Lung (tissue), 12 donors: ENCODE measurements around the gene EXOSC5. TPM values are rescaled to one million over a fixed set of nuclear protein-coding genes. Genes with fewer than 3 reads are reported as not detected.
A peak's percentile ranks its signal among the peaks of the same experiment; 100 is the strongest.

Source experiments
- ATAC-seq: fragments of 200-7000 bp; cut with Tn5 transposase; one replicate; pipeline ENCODE4 v1.9.1; 2020; ENCODE audit warnings: moderate number of reproducible peaks; ENCODE audit not compliant: insufficient read depth, low FRiP score
- DNase-seq, 3 donors: peaks; one replicate each; pipeline ENCODE4 v3.0.0-alpha.2; 2013 to 2017
- H3K27ac ChIP-seq, 2 donors: one replicate each; pipeline ENCODE4 v1.5.1; 2013; ENCODE audit warnings: mild to moderate bottlenecking in 2 of 2, moderate library complexity in 2 of 2, control low read depth in 1 of 2, inconsistent platforms in 1 of 2, low read depth in 1 of 2, low read length in 1 of 2
- H3K27me3 ChIP-seq, 3 donors: one replicate each; pipeline ENCODE4 v1.5.1; 2013; ENCODE audit warnings: low read length in 2 of 3; ENCODE audit not compliant: control insufficient read depth in 3 of 3, insufficient read depth in 3 of 3
- H3K36me3 ChIP-seq, 4 donors: one replicate each; pipeline ENCODE4 v1.5.1; 2013; ENCODE audit warnings: low read length in 4 of 4, mild to moderate bottlenecking in 1 of 4, moderate library complexity in 1 of 4; ENCODE audit not compliant: control insufficient read depth in 4 of 4, insufficient read depth in 4 of 4
- H3K4me1 ChIP-seq, 5 donors: one replicate each; pipeline ENCODE4 v1.5.1; 2013; ENCODE audit warnings: low read length in 5 of 5, mild to moderate bottlenecking in 2 of 5, moderate library complexity in 1 of 5; ENCODE audit not compliant: control insufficient read depth in 5 of 5, insufficient read depth in 5 of 5
- H3K4me3 ChIP-seq: one replicate; pipeline ENCODE4 v1.5.1; 2013; ENCODE audit warnings: mild to moderate bottlenecking, control low read depth, moderate library complexity
- H3K9ac ChIP-seq, 2 donors: one replicate each; pipeline ENCODE4 v1.5.1; 2013; ENCODE audit warnings: low read length in 2 of 2, control low read depth in 1 of 2; ENCODE audit not compliant: insufficient read depth in 1 of 2
- H3K9me3 ChIP-seq, 4 donors: one replicate each; pipeline ENCODE4 v1.5.1; 2013; ENCODE audit warnings: low read length in 3 of 4, mild to moderate bottlenecking in 1 of 4, moderate library complexity in 1 of 4; ENCODE audit not compliant: control insufficient read depth in 4 of 4, insufficient read depth in 3 of 4
- WGBS, 2 donors: extraction: QIAGEN DNeasy Blood & Tissue Kit; methylation state at CpG; one replicate each; pipeline ENCODE4 v1.1.7; 2013; 5-methylcytosine and 5-hydroxymethylcytosine counted together
- polyA plus RNA-seq, 2 donors: library from polyadenylated mRNA; stranded (reverse); fragments of 200-250 nt; gene quantifications; one replicate each; pipeline ENCODE4 v1.2.1, GENCODE V29; 2013
- total RNA-seq, 2 donors: library from RNA; depleted of rRNA in 1 of 2; stranded (reverse); fragments of >200 nt in 1 of 2; gene quantifications; one replicate each; pipeline ENCODE4 v1.2.1, GENCODE V29; 2014 to 2021
- TF ChIP-seq, protein P1 (sequence below): IDR thresholded peaks from 2 replicates; pipeline ENCODE4 v1.5.1; 2012; ENCODE audit warnings: mild to moderate bottlenecking; ENCODE audit errors: control extremely low read depth, extremely low read depth
- donor health status: control.
- donor health status: control.
- donor health status: Bipolar disorder and iron deficiency.
- donor health status: healthy.
- donor health status: DM: yes; HTN: yes; CAD: no.

Gene EXOSC5
- total and polyA plus RNA-seq, 4 donors, result 6.3 to 34.4 (median 27.1) TPM

GRCh38 chr19:41416194-41416674 lies 19.1 kb upstream of the EXOSC5 start:
- 64 to 70% methylated on average over 12 of the region's 12 CpGs for WGBS, 2 donors
- H3K9ac ChIP-seq, result no peak overlapping the region
- H3K4me1 ChIP-seq, result peaks cover 0 to 7% (median 0%) of the 10 kb centered on the region in 5 donors
- H3K36me3 ChIP-seq, result peaks cover 8 to 37% (median 34%) of the 10 kb centered on the region in 4 donors
- H3K27ac ChIP-seq, result peak overlapping the region in 1 of 2 donors; percentile 51
- H3K27me3 ChIP-seq, result no peaks in the 10 kb centered on the region
- TF ChIP-seq, protein P1, sequence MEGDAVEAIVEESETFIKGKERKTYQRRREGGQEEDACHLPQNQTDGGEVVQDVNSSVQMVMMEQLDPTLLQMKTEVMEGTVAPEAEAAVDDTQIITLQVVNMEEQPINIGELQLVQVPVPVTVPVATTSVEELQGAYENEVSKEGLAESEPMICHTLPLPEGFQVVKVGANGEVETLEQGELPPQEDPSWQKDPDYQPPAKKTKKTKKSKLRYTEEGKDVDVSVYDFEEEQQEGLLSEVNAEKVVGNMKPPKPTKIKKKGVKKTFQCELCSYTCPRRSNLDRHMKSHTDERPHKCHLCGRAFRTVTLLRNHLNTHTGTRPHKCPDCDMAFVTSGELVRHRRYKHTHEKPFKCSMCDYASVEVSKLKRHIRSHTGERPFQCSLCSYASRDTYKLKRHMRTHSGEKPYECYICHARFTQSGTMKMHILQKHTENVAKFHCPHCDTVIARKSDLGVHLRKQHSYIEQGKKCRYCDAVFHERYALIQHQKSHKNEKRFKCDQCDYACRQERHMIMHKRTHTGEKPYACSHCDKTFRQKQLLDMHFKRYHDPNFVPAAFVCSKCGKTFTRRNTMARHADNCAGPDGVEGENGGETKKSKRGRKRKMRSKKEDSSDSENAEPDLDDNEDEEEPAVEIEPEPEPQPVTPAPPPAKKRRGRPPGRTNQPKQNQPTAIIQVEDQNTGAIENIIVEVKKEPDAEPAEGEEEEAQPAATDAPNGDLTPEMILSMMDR, result no peak
- ATAC-seq (peak; percentile 68), DNase-seq (no peak)
- H3K4me3 ChIP-seq, result no peak overlapping the region
- no peaks in the 10 kb centered on the region for H3K9me3 ChIP-seq

GRCh38 chr19:41415154-41415571 lies 18.0 kb upstream of the EXOSC5 start:
- ATAC-seq (peak; percentile 31), DNase-seq (no peak)

DNA sequence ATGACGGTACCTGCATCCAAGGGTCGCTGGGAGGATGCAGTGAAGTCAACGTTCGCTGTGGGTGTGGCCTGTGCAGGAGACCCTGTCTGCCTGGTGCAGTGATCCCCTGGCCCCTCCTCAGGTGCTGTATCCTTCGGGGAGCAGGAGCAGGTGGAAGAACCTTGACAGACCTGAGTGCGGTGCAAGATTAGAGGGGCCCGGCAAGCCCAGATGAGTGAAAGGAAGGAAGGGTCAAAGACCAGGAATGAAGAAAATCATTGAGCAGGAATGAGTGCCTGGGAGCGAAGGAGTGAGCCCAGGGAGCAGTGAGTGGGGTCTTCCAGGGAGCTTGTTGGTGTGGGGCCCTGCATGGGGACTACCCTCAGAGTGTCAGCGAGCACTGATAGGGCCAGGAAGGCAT lies 17.3 kb upstream of the EXOSC5 start:
- no peaks in the 10 kb centered on the region for H3K27me3 ChIP-seq
- TF ChIP-seq, protein P1, result no peak
- DNase-seq (no peak), ATAC-seq (no peak)
- no peaks in the 10 kb centered on the region for H3K9me3 ChIP-seq
- 87 to 90% methylated on average over 9 of the region's 9 CpGs for WGBS, 2 donors
- H3K9ac ChIP-seq, result no peak overlapping the region
- H3K4me3 ChIP-seq, result no peak overlapping the region
- H3K36me3 ChIP-seq, result peaks cover 3 to 33% (median 28%) of the 10 kb centered on the region in 4 donors
- H3K4me1 ChIP-seq, result peaks cover 0 to 9% (median 4%) of the 10 kb centered on the region in 5 donors
- peak overlapping the region in 1 of 2 donors; percentile 76 for H3K27ac ChIP-seq

More at GRCh38 chr19:41415154-41415571, 18.0 kb upstream of the EXOSC5 start:
- WGBS, 2 donors, result 76 to 96% methylated on average over 9 of the region's 9 CpGs
- Histone ChIP-seq H3K9me3 (no peaks in the 10 kb centered on the region), H3K4me3 (no peak overlapping the region), H3K27ac (peak overlapping the region in 1 of 2 donors; percentile 76), H3K36me3 (peaks cover 8 to 35% (median 31%) of the 10 kb centered on the region in 4 donors), H3K4me1 (peaks cover 0 to 9% (median 0%) of the 10 kb centered on the region in 5 donors), H3K27me3 (no peaks in the 10 kb centered on the region), H3K9ac (no peak overlapping the region)
- TF ChIP-seq, protein P1, result no peak

- Histone ChIP-seq H3K27me3 (no peaks in the 10 kb centered on the region), H3K9me3 (no peaks in the 10 kb centered on the region), H3K4me3 (no peak overlapping the region), H3K9ac (no peak overlapping the region), H3K36me3 (peaks cover under 1 to 30% (median 24%) of the 10 kb centered on the region in 4 donors), H3K27ac (peak overlapping the region in 1 of 2 donors; percentile 63), H3K4me1 (peaks cover 0 to 9% (median 4%) of the 10 kb centered on the region in 5 donors)
- DNase-seq (no peak), ATAC-seq (no peak)
- WGBS, 2 donors, result 80 to 95% methylated on average over 10 of the region's 10 CpGs
- TF ChIP-seq, protein P1, result no peak
These were observed 16.8 kb upstream of the EXOSC5 start for GRCh38 chr19:41413947-41414346.
